Jurkat, Clone E6-1 (cell line): Measurements from ENCODE around the gene TCAP.

Experiments used
- DNase-seq: peaks from one replicate; pipeline ENCODE4 v3.0.0-alpha.2; 2011; ENCODE audit warnings: low read depth, low spot score
- H3K4me3 ChIP-seq: 2 replicates; pipeline ENCODE4 v1.5.1; 2011; ENCODE audit warnings: mild to moderate bottlenecking, low read length, control low read depth, moderate library complexity

Gene TCAP

GRCh38 chr17:39662551-39663339, 2.4 kb upstream of the TCAP start:
- H3K4me3 ChIP-seq = no peak overlapping the region

GRCh38 chr17:39663340-39663687, 1.8 kb upstream of the TCAP start:
- H3K4me3 ChIP-seq = no peak overlapping the region
- no peak for DNase-seq

More at GRCh38 chr17:39662551-39663339, 2.4 kb upstream of the TCAP start:
- no peak for DNase-seq

GRCh38 chr17:39663688-39664580, 1.2 kb upstream of the TCAP start:
- no peak for DNase-seq

DNA sequence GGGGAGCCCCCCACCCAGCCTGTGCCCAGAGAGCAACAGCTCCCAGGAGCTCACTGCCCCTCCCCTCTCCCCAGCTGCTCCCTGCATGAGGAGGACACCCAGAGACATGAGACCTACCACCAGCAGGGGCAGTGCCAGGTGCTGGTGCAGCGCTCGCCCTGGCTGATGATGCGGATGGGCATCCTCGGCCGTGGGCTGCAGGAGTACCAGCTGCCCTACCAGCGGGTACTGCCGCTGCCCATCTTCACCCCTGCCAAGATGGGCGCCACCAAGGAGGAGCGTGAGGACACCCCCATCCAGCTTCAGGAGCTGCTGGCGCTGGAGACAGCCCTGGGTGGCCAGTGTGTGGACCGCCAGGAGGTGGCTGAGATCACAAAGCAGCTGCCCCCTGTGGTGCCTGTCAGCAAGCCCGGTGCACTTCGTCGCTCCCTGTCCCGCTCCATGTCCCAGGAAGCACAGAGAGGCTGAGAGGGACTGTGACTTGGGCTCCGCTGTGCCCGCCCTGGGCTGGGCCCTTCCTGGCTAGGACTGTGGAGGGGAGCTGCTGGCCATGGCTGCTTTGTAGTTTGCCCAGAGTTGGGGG, 584 bp downstream of the TCAP start:
- no peak overlapping the region for H3K4me3 ChIP-seq
- DNase-seq = no peak

More at GRCh38 chr17:39663688-39664580, 1.2 kb upstream of the TCAP start:
- H3K4me3 ChIP-seq = no peak overlapping the region

DNA sequence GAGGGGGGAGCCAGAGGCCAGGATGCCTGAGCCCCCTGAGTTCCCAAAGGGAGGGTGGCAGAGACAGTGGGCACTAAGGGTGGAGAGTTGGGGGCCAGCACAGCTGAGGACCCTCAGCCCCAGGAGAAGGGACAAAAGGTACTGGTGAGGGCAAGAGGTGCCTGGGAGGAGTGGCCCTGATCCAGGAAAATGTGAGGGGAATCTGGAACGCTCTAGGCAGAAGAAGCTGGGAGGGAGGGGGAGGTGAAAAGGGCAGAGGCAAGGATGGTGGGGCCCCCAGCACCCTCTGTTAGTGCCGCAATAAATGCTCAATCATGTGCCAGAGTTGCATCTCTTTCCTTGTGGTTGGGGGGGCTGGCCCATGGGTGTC, 1.1 kb downstream of the TCAP start:
- no peak overlapping the region for H3K4me3 ChIP-seq
- DNase-seq = no peak

GRCh38 chr17:39666601-39667261, 1.6 kb downstream of the TCAP start:
- H3K4me3 ChIP-seq = no peak overlapping the region
- no peak for DNase-seq

DNA sequence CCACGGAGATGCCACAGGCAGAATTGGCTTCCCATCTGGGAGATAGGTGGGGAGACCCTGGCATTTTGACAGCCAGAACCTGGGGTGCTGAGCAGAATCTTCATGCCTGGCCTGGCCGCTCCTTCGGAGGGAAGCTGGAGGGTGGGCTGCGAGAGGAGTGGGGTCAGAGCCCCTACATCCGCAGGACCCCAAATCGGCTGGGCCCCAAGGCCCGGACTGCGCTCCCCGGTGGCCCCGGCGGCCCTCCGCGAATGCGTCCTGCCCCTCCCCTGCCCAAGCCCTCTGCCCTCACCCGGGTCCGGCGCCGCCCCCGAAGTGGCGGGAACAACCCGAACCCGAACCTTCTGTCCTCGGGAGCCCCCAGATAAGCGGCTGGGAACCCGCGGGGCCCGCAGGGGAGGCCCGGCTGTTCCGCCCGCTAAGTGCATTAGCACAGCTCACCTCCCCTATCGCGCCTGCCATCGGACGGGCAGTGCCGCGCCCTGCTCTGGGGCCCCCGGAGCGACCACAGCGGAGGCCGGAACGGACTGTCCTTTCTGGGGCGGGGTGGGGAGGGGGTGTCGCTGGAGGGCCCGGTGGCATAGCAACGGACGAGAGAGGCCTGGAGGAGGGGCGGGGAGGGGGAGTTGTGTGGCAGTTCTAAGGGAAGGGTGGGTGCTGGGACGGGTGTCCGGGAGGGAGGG, 2.3 kb downstream of the TCAP start:
- DNase-seq = no peak

DNA sequence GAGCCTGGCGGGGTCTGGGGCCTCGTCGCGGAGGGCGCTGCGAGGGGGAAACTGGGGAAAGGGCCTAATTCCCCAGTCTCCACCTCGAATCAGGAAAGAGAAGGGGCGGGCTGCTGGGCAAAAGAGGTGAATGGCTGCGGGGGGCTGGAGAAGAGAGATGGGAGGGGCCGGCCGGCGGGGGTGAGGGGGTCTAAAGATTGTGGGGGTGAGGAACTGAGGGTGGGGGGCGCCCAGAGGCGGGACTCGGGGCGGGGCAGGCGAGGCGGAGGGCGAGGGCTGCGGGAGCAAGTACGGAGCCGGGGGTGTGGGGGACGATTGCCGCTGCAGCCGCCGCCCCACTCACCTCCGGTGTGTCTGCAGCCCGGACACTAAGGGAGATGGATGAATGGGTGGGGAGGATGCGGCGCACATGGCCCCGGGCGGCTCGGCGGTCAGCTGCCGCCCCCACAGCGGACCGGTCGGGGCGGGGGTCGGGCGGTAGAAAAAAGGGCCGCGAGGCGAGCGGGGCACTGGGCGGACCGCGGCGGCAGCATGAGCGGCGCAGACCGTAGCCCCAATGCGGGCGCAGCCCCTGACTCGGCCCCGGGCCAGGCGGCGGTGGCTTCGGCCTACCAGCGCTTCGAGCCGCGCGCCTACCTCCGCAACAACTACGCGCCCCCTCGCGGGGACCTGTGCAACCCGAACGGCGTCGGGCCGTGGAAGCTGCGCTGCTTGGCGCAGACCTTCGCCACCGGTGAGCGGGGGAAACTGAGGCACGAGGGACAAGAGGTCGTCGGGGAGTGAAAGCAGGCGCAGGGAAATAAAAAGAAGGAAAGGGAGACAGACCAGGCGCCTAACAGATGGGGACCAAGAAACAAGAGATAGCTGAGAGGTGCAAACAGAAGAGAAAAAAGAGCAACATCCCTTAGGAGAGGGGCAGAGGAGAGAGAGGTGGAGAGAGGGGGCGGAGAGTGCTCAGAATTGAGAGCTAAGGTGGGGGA, 3.1 kb downstream of the TCAP start, which contains the start of gene PNMT:
Gene PNMT (plus strand): TSS at position 509 of the 980 bp plus-strand sequence. CDS start 23 bp downstream, at position 532.
- H3K4me3 ChIP-seq = no peak within 1 kb of the TSS
- no peak for DNase-seq

More for the DNA sequence above, 2.3 kb downstream of the TCAP start:
- H3K4me3 ChIP-seq = no peak overlapping the region

GRCh38 chr17:39669897-39670735, 5.0 kb downstream of the TCAP start:
- no peak overlapping the region for H3K4me3 ChIP-seq
- no peak for DNase-seq

DNA sequence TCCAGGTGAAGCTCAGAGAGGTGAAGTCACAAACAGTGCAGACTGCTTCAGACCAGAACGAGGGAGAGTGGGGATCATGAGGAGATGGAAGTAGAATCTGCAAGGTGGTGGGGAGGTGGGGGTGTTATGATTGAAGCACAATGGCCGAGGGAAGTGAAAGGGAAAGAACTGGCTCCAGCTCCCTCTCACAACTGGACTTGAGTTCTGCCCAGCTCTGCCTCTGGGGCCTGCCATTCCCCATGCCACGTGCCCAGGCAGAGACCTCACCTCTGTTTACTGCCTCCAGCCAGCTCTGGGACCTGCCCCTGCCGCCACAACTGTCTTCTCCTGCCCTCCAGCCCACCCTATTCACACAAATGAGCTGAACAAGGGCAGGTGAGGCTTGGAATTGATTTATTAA, 5.6 kb downstream of the TCAP start:
- H3K4me3 ChIP-seq = no peak overlapping the region
- no peak for DNase-seq

DNA sequence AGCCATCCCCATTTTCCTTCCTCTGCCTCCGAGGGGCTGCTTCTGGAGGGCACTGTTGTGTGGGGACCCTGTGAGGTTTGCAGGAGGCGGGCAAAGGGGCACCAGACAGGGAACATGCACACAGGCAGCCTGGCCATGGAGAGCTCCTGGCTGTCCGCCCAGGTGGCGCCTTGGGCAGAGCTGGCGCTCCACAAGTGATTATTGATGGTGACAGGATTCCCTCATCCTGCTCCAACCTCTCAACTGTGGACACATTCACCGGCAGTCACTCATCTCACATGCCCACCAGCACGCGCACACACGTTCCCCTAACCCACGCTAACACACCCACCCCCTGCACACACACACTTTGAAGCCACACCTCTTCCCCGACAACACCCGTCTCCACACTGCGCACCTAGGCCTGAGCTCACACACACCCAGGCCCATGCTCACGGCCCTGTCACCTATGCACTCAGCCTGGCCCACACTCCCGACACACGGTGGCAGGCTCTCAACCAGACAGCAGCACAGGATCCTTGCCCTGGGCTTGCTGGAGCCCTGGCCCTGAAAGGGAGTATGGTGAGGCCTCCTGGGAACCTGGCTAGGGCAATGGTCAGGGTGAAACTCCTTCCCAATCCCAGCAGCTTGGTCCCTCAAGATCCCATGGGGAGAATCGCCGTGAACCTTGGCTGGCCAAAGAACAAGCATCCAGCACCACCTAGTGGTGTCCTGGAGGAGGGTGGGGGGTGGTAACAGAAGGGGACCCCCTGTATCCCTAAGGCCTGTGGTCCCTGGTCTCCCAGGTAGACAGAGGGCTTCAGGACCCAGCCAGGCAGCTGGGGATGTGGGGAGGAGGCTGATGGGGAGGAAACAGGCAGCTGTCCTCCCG, 6.7 kb downstream of the TCAP start:
- no peak overlapping the region for H3K4me3 ChIP-seq
- DNase-seq = no peak

GRCh38 chr17:39672522-39673334, 7.6 kb downstream of the TCAP start:
- H3K4me3 ChIP-seq = no peak overlapping the region
- no peak for DNase-seq

- no peak for DNase-seq
- H3K4me3 ChIP-seq = no peak overlapping the region
These were observed 8.4 kb downstream of the TCAP start for GRCh38 chr17:39673335-39674081.

DNA sequence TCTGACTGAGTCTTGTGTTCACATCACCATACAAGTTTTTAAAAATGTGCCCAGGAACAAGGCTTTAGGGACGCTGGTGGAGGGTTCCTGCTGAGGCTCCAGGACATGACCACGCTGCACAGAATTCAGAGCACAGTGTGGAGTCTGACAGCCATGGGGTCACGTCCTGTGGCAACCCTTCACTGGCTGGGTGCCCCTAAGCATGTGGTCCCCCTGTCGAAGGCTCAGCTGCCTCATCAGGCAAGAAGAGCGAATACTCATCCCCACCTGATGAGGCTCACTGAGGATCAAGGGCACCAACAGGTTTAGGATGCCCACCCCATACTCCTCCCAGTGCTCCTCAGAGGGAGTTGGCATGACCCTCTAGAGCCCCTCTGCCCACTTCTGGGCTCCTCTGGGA, 9.0 kb downstream of the TCAP start:
- DNase-seq = no peak
- H3K4me3 ChIP-seq = no peak overlapping the region
